Fibroblast of pulmonary artery (primary cell): ENCODE measurements around the gene CBLB.
"Not testable (repeated sequence)": the region's sequence is repeated elsewhere in the genome, so short reads cannot be mapped to it uniquely, and the experiment has no call there.

Source experiments
- DNase-seq: peaks from one replicate; pipeline ENCODE4 v3.0.0-alpha.2; 2010; ENCODE audit warnings: low read depth
- H3K4me3 ChIP-seq: replicated peaks from 2 replicates; pipeline ENCODE4 v1.5.1; 2011; ENCODE audit warnings: low read depth, mild to moderate bottlenecking, control low read depth, low read length, moderate library complexity
- CTCF ChIP-seq: IDR thresholded peaks from 2 replicates; pipeline ENCODE4 v1.5.1; 2011; ENCODE audit warnings: mild to moderate bottlenecking, control low read depth, low read length, inconsistent platforms; ENCODE audit errors: missing control alignments

The CBLB gene

DNA sequence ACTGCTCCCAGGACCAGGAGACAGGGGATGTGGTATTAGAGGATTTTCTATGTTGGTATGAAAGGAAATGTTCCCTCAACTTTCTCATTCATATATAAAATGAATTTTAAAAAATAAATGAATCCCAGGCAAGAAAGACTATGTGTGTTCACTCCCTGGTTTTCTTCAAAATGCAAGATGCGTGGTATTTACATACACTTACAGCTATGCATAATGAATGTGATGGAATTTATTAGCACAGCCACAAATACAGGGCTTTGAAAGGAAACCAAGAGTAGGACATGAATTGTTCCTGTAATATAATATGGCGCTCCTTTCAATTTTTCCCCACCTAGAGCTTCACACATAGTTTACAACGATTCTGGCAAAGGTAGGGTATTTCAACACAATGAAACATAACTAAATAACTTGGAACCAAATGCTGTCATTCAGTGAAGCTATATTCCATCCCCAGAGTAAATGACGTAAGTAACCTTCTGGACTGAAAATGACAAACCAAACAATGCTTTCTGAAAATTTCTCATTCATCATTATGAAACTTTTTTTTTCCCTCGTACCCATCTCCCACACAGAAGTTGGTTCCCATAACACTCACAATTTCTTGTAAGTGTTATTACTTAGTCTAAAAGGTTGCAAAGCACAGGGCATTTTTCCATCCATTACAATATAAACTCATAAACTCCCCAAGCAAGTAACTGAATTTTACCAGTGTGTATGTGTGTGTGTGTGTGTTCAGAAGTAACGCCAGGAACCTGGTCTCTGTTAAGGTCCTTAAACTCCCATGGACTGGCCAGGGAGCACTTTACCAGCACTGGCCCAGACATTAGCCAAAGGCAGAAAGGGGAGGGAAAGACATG, 41.8 kb downstream of the CBLB start:
- no peak for TF ChIP-seq CTCF
- DNase-seq, result peak; percentile 81
- H3K4me3 ChIP-seq, result no peak overlapping the region

DNA sequence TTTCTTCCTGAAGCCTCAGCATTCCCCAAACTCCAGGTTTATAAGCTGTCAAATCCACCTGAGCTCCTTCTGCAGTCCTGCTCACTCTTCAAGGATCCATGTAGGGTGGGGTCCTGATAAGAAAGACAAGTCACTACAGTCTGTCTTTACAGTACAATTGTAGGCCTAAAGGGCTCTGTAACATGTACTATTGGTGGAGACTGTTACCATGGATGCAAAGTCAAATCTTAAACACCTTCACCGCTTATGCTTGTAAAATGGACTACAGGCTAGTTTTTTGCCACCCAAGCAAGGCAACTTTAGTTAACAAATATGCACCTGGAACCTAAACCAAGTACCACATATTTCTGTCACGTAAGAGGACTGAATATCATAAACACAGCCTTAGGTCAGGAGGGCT, 44.7 kb downstream of the CBLB start:
- TF ChIP-seq CTCF, result no peak
- DNase-seq, result no peak
- H3K4me3 ChIP-seq, result no peak overlapping the region

DNA sequence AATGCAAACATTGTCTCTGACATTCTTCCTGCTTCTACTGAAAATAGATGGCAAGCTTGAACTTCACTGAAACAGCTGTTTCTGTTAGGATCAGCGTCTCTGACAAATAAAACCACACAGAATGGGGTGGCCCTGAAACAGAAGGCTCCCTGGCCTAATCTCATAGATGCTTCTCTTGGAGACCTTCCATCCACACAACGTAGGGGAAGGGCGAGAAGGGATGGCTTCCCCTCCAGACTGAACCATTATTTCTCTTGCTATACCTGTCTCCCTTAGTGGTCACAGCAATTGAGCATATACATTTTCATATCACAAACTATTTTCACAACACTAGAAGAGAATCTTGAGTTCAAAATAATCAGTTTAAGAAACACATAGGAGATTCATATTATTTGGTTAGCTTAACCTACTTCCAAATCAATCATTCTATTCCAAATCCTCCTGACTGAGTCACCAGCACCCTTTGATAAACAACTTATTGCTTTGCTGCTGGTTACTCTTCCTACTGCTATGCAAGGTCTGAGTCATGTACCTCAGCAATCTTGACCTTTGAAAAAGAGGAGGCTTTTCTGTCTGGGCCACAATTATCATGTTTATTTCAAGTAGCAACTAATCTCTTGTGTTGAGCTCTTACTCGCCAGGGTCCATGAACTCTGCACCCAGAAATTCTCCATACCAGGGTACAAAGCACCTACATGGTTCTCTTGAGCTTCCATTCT, 45.5 kb downstream of the CBLB start:
- peak; percentile 88 for DNase-seq
- no peak overlapping the region for H3K4me3 ChIP-seq
- TF ChIP-seq CTCF, result no peak

DNA sequence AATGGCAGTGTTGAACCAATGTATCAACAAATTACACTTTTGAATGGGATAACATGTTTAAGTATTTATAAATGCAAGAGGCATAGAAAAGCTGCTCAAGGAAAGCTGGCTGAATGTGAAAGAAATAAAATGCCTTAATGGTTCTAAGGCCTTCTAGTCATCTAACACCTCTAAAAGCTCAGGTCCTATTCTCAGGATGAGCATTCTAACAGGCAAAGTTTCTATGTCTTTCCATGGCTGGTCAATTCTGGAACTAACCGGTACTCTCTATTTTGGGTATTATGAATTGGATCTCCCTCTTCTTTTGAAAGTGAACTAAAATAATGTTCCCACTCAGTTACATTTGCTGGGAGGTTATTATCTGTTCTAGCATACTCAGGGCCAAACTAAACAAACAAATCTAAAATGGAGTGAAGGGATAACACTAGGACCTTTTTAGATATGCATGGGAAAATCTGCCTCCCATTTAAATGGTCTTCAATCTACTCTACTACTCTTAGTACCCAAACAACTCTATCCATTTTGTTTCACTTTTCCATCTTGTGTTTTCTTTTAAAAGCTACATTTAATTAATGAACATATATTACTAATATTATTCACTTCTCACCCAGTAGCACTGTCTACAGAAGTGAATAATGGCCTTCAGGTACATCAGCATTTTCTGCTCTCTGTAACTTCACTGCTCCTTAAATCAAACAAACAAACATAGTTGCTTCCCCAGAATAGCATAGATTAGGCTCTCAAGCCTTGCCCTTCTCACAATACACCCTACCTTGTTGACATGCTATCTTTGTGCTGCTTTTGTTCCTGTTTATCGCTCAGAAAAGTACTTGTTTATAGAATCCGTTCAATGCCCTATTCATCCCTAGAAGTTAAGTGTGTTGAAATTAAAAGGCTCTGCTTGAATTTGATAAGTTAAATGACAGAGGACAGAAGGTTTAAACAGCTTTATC, 46.4 kb downstream of the CBLB start:
- H3K4me3 ChIP-seq, result no peak overlapping the region
- TF ChIP-seq CTCF, result no peak
- no peak for DNase-seq

DNA sequence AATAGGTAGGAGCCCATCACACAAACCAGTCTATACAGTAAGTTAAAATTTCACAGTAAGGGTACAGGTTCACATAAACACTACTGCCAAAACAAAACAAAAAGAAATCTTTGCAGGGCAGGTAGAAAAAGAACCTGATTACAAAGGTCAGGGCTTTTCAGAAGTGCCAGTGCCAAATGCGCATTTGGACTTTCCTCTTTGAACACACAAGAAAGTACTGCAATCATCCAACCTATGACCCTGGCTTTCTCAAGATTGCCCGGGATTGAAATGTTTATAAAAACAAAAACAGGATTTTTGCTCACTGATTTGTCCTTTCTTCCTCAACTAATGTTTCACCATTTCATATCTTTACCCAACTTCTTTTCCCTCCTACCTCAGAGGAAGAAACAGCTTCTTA, 47.4 kb downstream of the CBLB start:
- TF ChIP-seq CTCF, result no peak

GRCh38 chr3:105816833-105817232, 52.0 kb downstream of the CBLB start:
- TF ChIP-seq CTCF, result no peak
- H3K4me3 ChIP-seq, result no peak overlapping the region
- DNase-seq, result no peak

More for the DNA sequence above, 47.4 kb downstream of the CBLB start:
- H3K4me3 ChIP-seq, result no peak overlapping the region
- DNase-seq, result no peak

GRCh38 chr3:105815331-105815730, 53.5 kb downstream of the CBLB start:
- not testable (repeated sequence) for H3K4me3 ChIP-seq, DNase-seq
